ENCODE data around the gene VAV1.

The VAV1 gene

GRCh38 chr19:6772028-6772865, at the start of gene VAV1:
VAV1 (plus strand) TSS chr19:6772708; CDS start chr19:6772808, 100 bp downstream.
- Mint-ChIP-seq H3K27ac (peak within 1 kb of the TSS; percentile 80), H3K4me1 (ENCODE audit: low read depth) (peaks cover 69% of the 10 kb centered on the region), H3K9me3 (peaks cover 9% of the 10 kb centered on the region), H3K27me3 (peaks cover 4% of the 10 kb centered on the region), H3K4me3 (peak within 1 kb of the TSS; percentile 85), H3K36me3 (ENCODE audit: low read depth) (peaks cover 35% of the 10 kb centered on the region)
- intact Hi-C loops (cut with micrococcal nuclease), result loop anchor here (2.0 to 10.0 kb wide), 2 partner anchors 33 to 93 kb away; partner anchors contain the start of gene TRIP10

GRCh38 chr19:6723108-6723618, 49.3 kb upstream of the VAV1 start:
- Mint-ChIP-seq H3K36me3 (ENCODE audit: low read depth) (no peaks in the 10 kb centered on the region), H3K27ac (peak overlapping the region; percentile 26), H3K9me3 (no peaks in the 10 kb centered on the region), H3K27me3 (peaks cover 9% of the 10 kb centered on the region), H3K4me3 (no peak overlapping the region), H3K4me1 (ENCODE audit: low read depth) (peaks cover 66% of the 10 kb centered on the region)
- intact Hi-C loops (cut with micrococcal nuclease), result loop anchor here (10.0 kb wide), 1 partner anchor 48 kb away; the partner anchor contains the start of gene TNFSF14

- H3K36me3 Mint-ChIP-seq (ENCODE audit: low read depth), result no peaks in the 10 kb centered on the region
- H3K27me3 Mint-ChIP-seq, result peaks cover 9% of the 10 kb centered on the region
- peaks cover 72% of the 10 kb centered on the region for H3K4me1 Mint-ChIP-seq (ENCODE audit: low read depth)
- H3K27ac Mint-ChIP-seq, result peak overlapping the region; percentile 54
- no peak overlapping the region for H3K4me3 Mint-ChIP-seq
- H3K9me3 Mint-ChIP-seq, result no peaks in the 10 kb centered on the region
- intact Hi-C loops (cut with micrococcal nuclease), result loop anchor here (10.0 kb wide), 1 partner anchor 49 kb away; the partner anchor contains the start of gene TNFSF14
These were observed 48.8 kb upstream of the VAV1 start for GRCh38 chr19:6723738-6724137.

GRCh38 chr19:6724631-6725492, 47.6 kb upstream of the VAV1 start:
- intact Hi-C loops (cut with micrococcal nuclease), result loop anchor here (10.0 kb wide), 1 partner anchor 50 kb away; the partner anchor contains the start of gene TNFSF14
- Mint-ChIP-seq H3K36me3 (ENCODE audit: low read depth) (peaks cover 7% of the 10 kb centered on the region), H3K4me1 (ENCODE audit: low read depth) (peaks cover 72% of the 10 kb centered on the region), H3K27me3 (peaks cover 9% of the 10 kb centered on the region), H3K27ac (peak overlapping the region; percentile 54), H3K9me3 (no peaks in the 10 kb centered on the region), H3K4me3 (no peak overlapping the region)

GRCh38 chr19:6725513-6726231, 46.8 kb upstream of the VAV1 start:
- H3K27me3 Mint-ChIP-seq, result peaks cover 9% of the 10 kb centered on the region
- no peaks in the 10 kb centered on the region for H3K9me3 Mint-ChIP-seq
- intact Hi-C loops (cut with micrococcal nuclease), result loop anchor here (10.0 kb wide), 1 partner anchor 51 kb away; the partner anchor contains the start of gene TNFSF14
- no peak overlapping the region for H3K4me3 Mint-ChIP-seq
- H3K4me1 Mint-ChIP-seq (ENCODE audit: low read depth), result peaks cover 69% of the 10 kb centered on the region
- peaks cover 15% of the 10 kb centered on the region for H3K36me3 Mint-ChIP-seq (ENCODE audit: low read depth)
- H3K27ac Mint-ChIP-seq, result peak overlapping the region; percentile 32

- Mint-ChIP-seq H3K27me3 (peaks cover 7% of the 10 kb centered on the region), H3K27ac (peak overlapping the region; percentile 80), H3K36me3 (ENCODE audit: low read depth) (peaks cover 41% of the 10 kb centered on the region), H3K9me3 (no peaks in the 10 kb centered on the region), H3K4me3 (peak overlapping the region; percentile 46), H3K4me1 (ENCODE audit: low read depth) (peaks cover 56% of the 10 kb centered on the region)
- intact Hi-C loops (cut with micrococcal nuclease), result loop anchor here (10.0 kb wide), 1 partner anchor 54 kb away; the partner anchor contains the start of gene TNFSF14
These were observed 44.2 kb upstream of the VAV1 start for GRCh38 chr19:6728346-6728745.

- Mint-ChIP-seq H3K27me3 (peaks cover 5% of the 10 kb centered on the region), H3K9me3 (no peaks in the 10 kb centered on the region), H3K4me3 (no peak overlapping the region), H3K36me3 (ENCODE audit: low read depth) (peaks cover 55% of the 10 kb centered on the region), H3K4me1 (ENCODE audit: low read depth) (peaks cover 43% of the 10 kb centered on the region), H3K27ac (peak overlapping the region; percentile 52)
- intact Hi-C loops (cut with micrococcal nuclease), result loop anchor here (10.0 kb wide), 1 partner anchor 55 kb away; the partner anchor contains the start of gene TNFSF14
These were observed 42.8 kb upstream of the VAV1 start for GRCh38 chr19:6729573-6730152.

GRCh38 chr19:6730153-6730804, 42.2 kb upstream of the VAV1 start:
- Mint-ChIP-seq H3K4me3 (no peak overlapping the region), H3K27me3 (peaks cover 4% of the 10 kb centered on the region), H3K4me1 (ENCODE audit: low read depth) (peaks cover 37% of the 10 kb centered on the region), H3K36me3 (ENCODE audit: low read depth) (peaks cover 61% of the 10 kb centered on the region), H3K9me3 (no peaks in the 10 kb centered on the region), H3K27ac (peak overlapping the region; percentile 52)
- intact Hi-C loops (cut with micrococcal nuclease), result no loop called here

GRCh38 chr19:6730941-6731670, 41.4 kb upstream of the VAV1 start:
- no peak overlapping the region for H3K27ac Mint-ChIP-seq
- no peaks in the 10 kb centered on the region for H3K9me3 Mint-ChIP-seq
- peaks cover 38% of the 10 kb centered on the region for H3K4me1 Mint-ChIP-seq (ENCODE audit: low read depth)
- H3K4me3 Mint-ChIP-seq, result no peak overlapping the region
- H3K36me3 Mint-ChIP-seq (ENCODE audit: low read depth), result peaks cover 69% of the 10 kb centered on the region
- intact Hi-C loops (cut with micrococcal nuclease), result no loop called here
- H3K27me3 Mint-ChIP-seq, result no peaks in the 10 kb centered on the region

- Mint-ChIP-seq H3K36me3 (ENCODE audit: low read depth) (peaks cover 74% of the 10 kb centered on the region), H3K9me3 (no peaks in the 10 kb centered on the region), H3K27ac (no peak overlapping the region), H3K4me3 (no peak overlapping the region), H3K27me3 (no peaks in the 10 kb centered on the region), H3K4me1 (ENCODE audit: low read depth) (peaks cover 45% of the 10 kb centered on the region)
- intact Hi-C loops (cut with micrococcal nuclease), result no loop called here
These were observed 40.7 kb upstream of the VAV1 start for GRCh38 chr19:6731822-6732221.

- Mint-ChIP-seq H3K27me3 (no peaks in the 10 kb centered on the region), H3K4me3 (no peak overlapping the region), H3K27ac (no peak overlapping the region), H3K4me1 (ENCODE audit: low read depth) (peaks cover 39% of the 10 kb centered on the region), H3K36me3 (ENCODE audit: low read depth) (peaks cover 80% of the 10 kb centered on the region), H3K9me3 (no peaks in the 10 kb centered on the region)
- intact Hi-C loops (cut with micrococcal nuclease), result no loop called here
These were observed 39.6 kb upstream of the VAV1 start for GRCh38 chr19:6732803-6733337.
